GM18526 (cell line): ENCODE measurements around the gene CENPQ.
A peak's percentile ranks its signal among the peaks of the same experiment; 100 is the strongest.

Experiments
- POLR2A ChIP-seq: IDR thresholded peaks from 3 replicates; pipeline ENCODE4 v1.6.1; 2011; ENCODE audit not compliant: insufficient read length; ENCODE audit errors: extremely low read depth

CENPQ gene, protein sequence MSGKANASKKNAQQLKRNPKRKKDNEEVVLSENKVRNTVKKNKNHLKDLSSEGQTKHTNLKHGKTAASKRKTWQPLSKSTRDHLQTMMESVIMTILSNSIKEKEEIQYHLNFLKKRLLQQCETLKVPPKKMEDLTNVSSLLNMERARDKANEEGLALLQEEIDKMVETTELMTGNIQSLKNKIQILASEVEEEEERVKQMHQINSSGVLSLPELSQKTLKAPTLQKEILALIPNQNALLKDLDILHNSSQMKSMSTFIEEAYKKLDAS

DNA sequence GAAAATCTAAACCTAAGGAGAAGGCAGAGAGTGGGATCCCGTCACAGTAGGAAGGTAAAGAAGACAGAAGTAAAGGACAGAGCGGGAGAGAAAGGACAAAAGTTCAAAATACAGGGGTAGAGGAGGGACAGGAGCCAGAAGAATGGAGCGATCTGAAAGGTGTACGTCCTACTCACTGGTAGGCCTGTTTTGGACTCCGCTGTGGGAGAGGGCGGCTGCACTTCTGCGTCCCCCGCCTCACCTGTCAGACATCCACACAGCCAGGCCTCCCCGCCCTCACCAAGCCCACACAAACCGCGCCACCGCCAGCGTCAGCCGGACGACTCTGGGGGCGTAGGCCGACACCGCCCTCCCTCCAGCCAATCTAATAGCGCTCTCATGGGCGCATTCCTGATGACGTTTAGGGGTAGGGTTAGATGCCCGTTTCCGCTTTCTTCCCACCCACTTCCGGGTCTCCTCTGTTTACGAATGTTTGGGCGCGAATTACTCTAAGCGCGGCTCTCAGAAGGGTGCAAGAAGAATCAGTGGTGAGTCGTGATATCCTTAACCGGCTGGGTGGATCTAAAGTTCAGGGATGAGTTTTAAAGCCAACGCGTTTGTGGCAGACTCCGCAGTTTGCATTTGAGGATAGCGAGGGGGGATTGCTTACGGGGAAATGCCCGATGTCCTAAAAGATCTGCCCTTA lies at the start of gene CENPQ, which contains the start of gene MMUT:
Gene CENPQ, plus strand, starts transcription at position 444 of the 685 bp plus-strand sequence. CDS start 6,807 bp downstream, outside the sequence.
Gene MMUT, minus strand, starts transcription at position 327 of the 685 bp plus-strand sequence. CDS start 3,787 bp downstream, outside the sequence.
- TF ChIP-seq POLR2A, result peak; percentile 72

DNA sequence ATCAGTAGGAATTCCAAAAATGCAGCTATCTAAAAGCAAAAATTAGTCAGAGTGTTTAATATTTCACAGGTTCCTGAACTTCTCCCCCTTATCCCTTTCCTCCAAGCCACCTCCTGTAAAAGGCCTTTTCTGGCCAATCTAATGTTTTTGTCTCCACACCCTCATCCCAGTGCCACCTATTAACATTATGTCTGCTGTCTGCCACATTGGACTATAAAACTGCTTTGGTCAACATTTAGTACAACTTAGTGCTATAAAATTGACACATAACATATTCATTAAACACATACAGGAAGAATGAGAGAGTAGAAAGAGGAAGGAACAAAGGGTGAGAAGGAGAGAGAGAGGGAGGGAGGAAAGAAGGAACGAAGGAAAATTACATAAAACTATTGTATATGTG lies 47.8 kb upstream of the CENPQ start:
- no peak for TF ChIP-seq POLR2A

DNA sequence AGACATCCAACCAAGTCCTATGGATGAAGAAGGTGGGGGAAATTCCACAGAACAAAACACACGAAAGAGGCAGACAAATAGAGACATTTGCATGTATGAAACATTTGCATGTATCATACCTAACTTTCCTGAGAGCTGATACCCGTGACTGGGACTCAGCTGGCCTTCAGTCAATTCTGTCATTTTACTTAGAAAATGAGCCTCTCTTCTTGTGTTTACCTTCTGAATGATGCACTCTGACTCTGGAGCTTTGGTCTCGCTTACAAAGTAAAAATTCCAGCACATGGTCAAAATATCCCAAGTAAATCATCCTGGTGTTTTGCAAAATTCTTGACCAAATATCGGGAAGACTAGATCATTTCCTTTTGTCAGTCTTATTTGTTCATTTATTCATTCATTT lies 47.0 kb upstream of the CENPQ start:
- TF ChIP-seq POLR2A, result no peak

DNA sequence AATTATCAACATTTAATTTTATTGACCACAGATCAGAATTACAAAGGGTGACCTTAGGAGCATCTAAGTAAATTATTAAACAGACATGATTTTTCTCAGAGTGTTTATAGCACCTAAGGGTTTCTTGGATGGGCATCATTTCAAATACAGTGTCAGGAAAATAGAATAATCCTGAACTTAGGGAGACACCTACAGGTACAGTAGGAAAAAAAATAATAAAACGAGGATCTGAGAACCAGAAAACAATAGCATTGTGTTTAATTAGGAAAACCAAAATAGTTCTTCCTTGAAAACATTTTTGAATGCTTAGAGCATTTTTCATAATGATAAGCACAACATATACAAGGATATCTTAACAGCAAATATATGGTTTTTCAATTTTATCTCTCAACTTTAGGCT lies 39.4 kb upstream of the CENPQ start:
- TF ChIP-seq POLR2A, result no peak

DNA sequence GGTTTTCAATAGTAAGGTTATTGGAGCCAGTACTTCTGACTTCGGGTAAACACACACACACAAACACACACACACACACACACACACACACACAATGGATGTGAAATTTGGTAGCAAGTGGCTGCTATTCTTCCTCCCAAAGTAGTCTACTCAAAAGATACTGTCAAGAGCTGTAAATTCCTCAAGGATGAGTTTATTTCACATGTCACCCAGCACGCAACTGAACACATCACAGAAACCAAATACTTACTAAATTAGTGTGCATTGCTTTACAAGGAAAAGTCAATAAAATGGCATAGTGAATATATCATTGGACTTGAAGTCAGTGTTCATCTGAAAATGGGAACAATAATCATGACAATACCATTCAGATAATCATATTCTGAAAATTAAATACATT lies 33.0 kb upstream of the CENPQ start:
- no peak for TF ChIP-seq POLR2A

DNA sequence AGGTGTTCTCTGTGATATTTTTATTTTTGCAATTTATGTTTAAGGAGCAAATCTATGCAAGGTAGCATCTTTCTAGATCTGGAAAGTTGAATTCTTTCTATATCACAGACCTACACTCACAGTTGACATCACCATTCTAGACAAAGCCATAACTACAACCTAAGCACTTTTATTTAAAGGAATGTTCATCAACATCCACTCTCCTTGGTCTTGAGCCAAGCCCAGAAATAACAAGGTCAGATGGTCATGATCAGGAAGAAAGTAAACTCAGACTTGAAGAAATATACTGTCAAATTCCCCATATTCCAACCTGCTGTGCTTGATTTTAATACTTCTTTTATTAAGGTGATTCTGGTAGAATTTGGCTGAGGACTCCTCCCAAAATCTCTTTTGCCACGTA lies 32.3 kb upstream of the CENPQ start:
- TF ChIP-seq POLR2A, result no peak

DNA sequence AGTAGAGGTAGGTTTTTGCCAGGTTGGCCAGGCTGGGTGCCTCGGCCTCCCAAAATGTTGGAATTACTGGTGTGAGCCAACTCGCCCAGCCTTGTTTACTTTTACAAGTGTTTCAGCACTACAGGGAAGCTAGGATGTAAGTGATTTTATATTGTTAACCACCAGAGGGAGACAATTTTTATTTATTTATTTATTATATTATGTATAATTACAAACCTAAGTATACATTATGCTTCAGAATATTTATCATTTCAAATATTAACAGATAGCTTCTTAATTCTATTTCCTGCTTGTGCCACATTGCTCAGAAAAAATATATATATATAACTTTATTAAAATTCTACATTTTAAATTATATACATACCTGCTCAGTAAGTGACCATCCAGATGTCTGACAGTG lies 9.9 kb upstream of the CENPQ start:
- no peak for TF ChIP-seq POLR2A

DNA sequence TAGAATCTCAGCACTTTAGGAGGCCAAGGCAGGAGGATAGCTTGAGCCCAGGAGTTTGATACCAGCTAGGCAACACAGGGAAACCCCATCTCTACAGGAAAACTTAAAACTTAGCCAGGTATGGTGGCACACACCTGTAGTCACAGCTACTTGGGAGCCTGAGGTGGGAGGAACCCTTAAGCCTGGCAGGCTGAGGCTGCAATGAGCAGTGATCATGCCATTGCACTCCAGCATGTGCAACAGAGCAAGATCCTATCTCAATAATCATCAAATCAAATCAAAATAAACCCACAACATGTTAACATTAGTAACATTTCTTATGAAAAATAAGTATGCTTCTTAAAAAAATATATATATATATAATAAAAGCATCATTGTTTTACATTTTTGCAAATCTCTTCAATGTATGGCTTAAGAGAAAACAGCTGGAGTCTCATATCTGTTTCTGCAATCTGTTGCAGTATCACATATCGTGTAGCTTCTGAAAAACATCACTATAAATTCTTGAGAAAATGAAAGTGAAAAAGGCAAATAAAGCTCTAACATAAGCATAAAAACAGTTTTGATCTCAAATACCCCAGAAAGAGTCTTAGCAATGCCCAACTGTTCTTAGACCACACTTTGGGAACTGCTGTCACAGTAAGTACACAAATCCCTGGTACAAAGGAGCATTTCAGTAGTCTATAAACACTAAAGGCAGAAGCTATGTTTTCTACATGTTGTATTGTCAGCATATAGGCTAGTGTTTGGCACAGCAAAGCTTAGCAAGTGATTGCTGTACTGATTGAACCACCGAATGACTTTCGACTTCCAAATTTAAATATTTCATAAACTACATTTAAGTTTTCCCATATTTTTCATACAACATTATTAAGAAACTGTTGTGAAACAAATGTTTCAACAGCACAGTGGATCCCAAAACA lies 8.1 kb upstream of the CENPQ start:
- no peak for TF ChIP-seq POLR2A

DNA sequence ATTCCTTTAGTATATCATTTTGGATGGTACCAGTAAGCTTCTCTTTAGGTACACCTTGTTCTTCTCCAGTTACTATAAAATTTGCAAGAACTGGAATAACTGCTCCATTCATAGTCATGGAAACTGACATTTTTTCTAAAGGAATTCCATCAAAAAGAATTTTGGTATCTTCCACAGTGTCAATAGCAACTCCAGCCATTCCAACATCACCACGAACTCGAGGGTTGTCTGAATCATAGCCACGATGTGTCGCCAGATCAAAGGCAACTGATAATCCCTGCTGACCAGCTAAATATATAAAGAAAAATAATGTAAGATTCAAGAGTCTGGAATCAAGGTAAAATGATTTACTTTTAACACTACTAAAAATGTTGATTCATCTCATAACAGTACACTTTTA lies 5.4 kb upstream of the CENPQ start:
- TF ChIP-seq POLR2A, result no peak

DNA sequence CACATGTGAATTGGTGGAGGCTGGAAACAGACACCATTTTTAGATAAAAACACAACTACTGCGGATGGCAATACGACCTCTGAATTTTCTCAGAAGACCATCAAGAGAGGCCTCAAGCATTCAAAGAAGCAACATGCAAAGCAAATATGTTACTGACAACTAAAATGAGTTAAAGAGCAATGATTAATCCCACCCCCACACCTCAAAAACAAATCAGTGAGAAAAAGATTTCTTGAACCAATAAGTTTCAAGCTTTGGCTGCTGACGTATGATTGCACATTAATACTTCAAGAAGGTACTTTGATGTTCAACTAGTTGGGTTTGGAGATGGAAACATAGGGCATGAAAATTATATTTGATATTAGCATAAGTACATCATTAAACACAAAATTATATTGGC lies 1.1 kb upstream of the CENPQ start:
- no peak for TF ChIP-seq POLR2A

DNA sequence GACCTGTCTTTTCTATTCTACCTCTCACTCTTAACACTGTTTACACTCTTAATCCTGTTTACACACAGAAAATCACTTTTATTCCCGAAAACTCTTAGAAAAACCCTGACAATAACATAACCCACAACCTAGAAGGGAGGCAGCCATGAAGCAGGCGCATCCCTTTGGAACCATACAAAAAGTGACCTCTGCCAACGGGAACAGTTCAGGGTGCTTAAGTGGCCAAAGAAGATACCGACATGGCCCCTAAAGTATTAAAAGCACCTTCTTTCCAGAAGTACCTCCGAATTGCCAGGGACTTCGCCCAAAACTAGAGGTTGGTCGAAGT lies 607 bp upstream of the CENPQ start:
- TF ChIP-seq POLR2A, result no peak

DNA sequence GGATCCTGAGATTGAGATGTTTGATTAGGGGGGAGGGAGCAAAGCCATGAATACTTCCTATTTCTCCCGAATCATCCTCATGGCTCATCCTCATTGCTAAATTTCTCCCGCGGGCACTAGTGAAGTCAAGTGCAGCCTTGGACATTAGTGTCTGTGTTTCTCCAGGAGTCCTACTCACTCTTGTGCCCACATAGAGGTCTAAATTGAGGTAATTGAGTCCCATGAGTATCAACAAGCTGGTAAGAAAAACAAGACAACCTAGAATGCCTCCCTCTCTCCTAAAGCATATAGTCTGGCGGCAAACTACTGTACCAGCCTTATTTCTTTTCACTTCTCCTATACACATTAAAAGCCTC lies 420 bp downstream of the CENPQ start:
- TF ChIP-seq POLR2A, result no peak

DNA sequence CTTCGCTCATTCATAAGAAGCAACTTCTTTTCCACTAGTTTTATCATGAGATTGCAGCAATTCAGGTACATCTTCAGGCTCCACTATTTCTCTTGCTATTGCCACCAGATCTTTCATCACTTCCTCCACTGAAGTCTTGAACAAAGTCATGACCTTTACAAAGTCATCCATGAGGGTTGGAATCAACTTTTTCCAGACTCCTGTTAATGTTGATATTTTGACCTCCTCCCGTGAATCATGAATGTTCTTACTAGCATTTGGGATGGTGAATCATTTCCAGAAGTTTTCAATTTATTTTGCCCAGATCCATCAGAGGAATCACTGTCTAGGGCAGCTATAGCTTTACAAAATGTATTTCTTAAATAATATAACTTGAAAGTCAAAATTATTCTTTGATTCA lies 1.5 kb downstream of the CENPQ start:
- TF ChIP-seq POLR2A, result no peak

DNA sequence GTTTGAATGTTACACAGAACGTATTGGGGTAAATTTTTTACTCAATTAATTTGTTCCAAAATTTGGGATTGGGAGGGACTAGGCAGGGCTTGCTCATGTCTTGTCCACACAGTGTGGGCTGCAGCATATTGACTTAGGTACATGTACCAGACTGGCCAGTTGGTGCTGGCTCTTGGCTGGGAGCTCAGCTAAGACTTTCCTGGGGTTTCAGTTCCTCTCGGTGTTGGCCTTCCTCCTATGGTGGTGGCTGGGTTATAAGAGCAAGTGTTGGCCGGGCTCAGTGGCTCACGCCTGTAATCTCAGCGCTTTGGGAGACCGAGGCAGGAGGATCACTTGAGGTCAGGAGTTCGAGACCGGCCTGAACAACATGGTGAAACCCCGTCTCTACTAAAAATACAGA lies 4.9 kb downstream of the CENPQ start:
- no peak for TF ChIP-seq POLR2A

DNA sequence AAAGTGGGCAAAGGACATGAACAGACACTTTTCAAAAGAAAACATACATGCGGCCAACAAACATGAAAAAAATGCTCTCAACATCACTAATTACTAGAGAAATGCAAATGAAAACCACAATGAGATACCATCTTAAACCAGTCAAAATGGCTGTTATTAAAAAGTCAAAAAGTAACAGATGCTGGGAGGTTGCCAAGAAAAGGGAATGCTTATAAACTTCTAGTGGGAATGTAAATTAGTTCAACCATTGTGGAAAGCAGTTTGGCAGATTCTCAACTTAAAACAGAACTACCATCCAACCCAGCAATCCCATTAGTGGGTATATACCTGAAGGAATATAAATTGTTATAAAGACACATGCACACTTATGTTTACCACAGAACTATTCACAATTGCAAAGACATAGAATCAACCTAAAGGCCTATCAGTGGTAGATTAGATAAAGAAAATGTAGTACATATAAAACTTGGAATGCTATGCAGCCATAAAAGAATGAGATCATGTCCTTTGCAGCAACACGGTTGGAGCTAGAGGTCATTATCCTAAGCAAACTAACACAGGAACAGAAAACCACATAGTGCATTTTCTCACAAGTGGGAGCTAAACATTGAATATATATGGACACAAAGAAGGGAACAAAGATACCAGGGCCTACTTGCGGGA lies 16.3 kb downstream of the CENPQ start:
- TF ChIP-seq POLR2A, result no peak

DNA sequence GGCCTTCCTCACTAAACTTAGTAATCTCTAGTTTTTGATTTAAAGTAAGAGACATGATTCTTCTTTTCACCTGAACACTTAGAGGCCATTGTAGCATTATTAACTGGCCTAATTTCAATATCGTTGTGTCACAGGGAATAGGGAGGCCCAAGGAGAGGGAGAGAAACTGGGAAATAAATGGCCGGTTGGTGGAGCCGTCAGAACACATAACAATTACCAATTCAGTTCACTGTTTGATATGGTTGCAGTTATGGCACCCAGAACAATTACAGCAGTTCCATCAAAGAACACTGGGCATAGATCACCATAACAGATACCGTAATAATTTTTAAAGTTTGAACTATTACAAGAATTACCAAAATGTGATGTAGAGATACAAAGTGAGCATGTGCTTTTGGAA lies 27.5 kb downstream of the CENPQ start:
- no peak for TF ChIP-seq POLR2A

DNA sequence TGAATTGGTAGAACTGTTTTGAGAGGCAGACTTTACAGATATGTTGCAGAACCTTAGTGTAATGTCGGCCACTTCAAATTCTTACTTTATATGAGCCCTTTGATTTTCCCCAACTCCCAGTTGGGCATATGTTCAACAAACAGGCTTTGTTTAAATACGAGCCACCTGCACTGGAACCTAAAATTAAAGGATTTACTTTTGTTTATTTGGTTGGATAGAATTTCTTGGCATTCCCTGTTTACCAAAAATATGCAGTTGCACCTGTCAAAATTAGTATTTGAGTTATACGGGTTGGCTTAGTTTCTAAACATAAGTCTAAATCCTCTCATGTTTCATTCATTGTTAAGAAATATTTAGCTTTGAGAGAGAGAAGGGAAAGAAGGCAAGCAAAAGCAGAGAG lies 34.1 kb downstream of the CENPQ start:
- no peak for TF ChIP-seq POLR2A
